Bronchial epithelial cell (primary cell): Measurements from ENCODE around the gene SLC9A9. TPM values are rescaled to one million over a fixed set of nuclear protein-coding genes. Genes with fewer than 3 reads are reported as not detected.

Experiments used
- DNase-seq: peaks from one replicate; pipeline ENCODE4 v3.0.0-alpha.2; 2010; ENCODE audit warnings: low read depth
- FAIRE-seq: peaks from 2 replicates; lab custom pipeline; 2011; peaks lifted over from hg19 to GRCh38; lab: Jason Lieb, UNC
- H3K27me3 ChIP-seq: 2 replicates; pipeline ENCODE4 v1.5.1; 2011; ENCODE audit warnings: low read length; ENCODE audit not compliant: control insufficient read depth, insufficient read depth
- H3K36me3 ChIP-seq: 2 replicates; pipeline ENCODE4 v1.5.1; 2011; ENCODE audit warnings: low read length; ENCODE audit not compliant: control insufficient read depth, insufficient read depth
- H3K4me3 ChIP-seq: 2 replicates; pipeline ENCODE4 v1.5.1; 2011; ENCODE audit warnings: mild to moderate bottlenecking, low read depth, low read length, control low read depth
- CTCF ChIP-seq: IDR thresholded peaks from 2 replicates; pipeline ENCODE4 v1.5.1; 2011; ENCODE audit warnings: mild to moderate bottlenecking, moderate library complexity, low read length, control low read depth, inconsistent platforms; ENCODE audit not compliant: insufficient read depth, severe bottlenecking
- total RNA-seq: library from RNA; depleted of rRNA; stranded (reverse); fragments of >200 nt; gene quantifications from 2 replicates; pipeline ENCODE4 v1.2.1, GENCODE V29; 2014

The SLC9A9 gene
- total RNA-seq, 1 donor from 2014 or later, result 1.3 TPM

- FAIRE-seq, result no peak
- DNase-seq, result no peak
- Histone ChIP-seq H3K27me3 (no peaks in the 10 kb centered on the region), H3K36me3 (no peaks in the 10 kb centered on the region), H3K4me3 (no peak overlapping the region)
- no peak for TF ChIP-seq CTCF
Observed at GRCh38 chr3:143314251-143315093, 533.8 kb downstream of the SLC9A9 start.

GRCh38 chr3:143313893-143314188, 534.4 kb downstream of the SLC9A9 start:
- DNase-seq, result no peak
- TF ChIP-seq CTCF, result no peak
- no peaks in the 10 kb centered on the region for H3K36me3 ChIP-seq
- FAIRE-seq, result no peak
- H3K4me3 ChIP-seq, result no peak overlapping the region
- no peaks in the 10 kb centered on the region for H3K27me3 ChIP-seq

GRCh38 chr3:143313025-143313892, 535.0 kb downstream of the SLC9A9 start:
- TF ChIP-seq CTCF, result no peak
- DNase-seq, result no peak

GRCh38 chr3:143311096-143311495, 537.2 kb downstream of the SLC9A9 start:
- TF ChIP-seq CTCF, result no peak
- no peak for DNase-seq
- Histone ChIP-seq H3K27me3 (no peaks in the 10 kb centered on the region), H3K36me3 (no peaks in the 10 kb centered on the region), H3K4me3 (no peak overlapping the region)
- no peak for FAIRE-seq

More at GRCh38 chr3:143313025-143313892, 535.0 kb downstream of the SLC9A9 start:
- Histone ChIP-seq H3K27me3 (no peaks in the 10 kb centered on the region), H3K36me3 (no peaks in the 10 kb centered on the region), H3K4me3 (no peak overlapping the region)
- no peak for FAIRE-seq

GRCh38 chr3:143309705-143310104, 538.6 kb downstream of the SLC9A9 start:
- no peaks in the 10 kb centered on the region for H3K27me3 ChIP-seq
- FAIRE-seq, result no peak
- no peak for TF ChIP-seq CTCF
- H3K4me3 ChIP-seq, result no peak overlapping the region
- no peak for DNase-seq
- no peaks in the 10 kb centered on the region for H3K36me3 ChIP-seq
